HepG2 (cell line): ENCODE measurements around the gene ZFYVE28. TPM values are rescaled to one million over a fixed set of nuclear protein-coding genes. Genes with fewer than 3 reads are reported as not detected.
A peak's percentile ranks its signal among the peaks of the same experiment; 100 is the strongest.

Experiments used
- ARNT ChIP-seq: fragments of 450-650 bp; IDR thresholded peaks from 2 replicates; pipeline ENCODE4 v1.6.1; 2017
- ATF6 ChIP-seq: sonication (generic); formaldehyde crosslinking; conservative IDR thresholded peaks from 2 replicates; pipeline ENCODE4 v1.4.0; 2020; ENCODE audit warnings: missing genetic modification reagents
- HMG20B ChIP-seq: conservative IDR thresholded peaks from 2 replicates; pipeline ENCODE4 v1.6.1; 2016; ENCODE audit warnings: missing genetic modification reagents, missing compliant biosample characterization
- JDP2 ChIP-seq: sonication (generic); formaldehyde crosslinking; IDR thresholded peaks from 2 replicates; pipeline ENCODE4 v1.8.1; 2022; ENCODE audit warnings: missing genetic modification reagents, borderline replicate concordance
- KLF16 ChIP-seq, 2 experiments: sonication (generic) in 1 of 2; formaldehyde crosslinking in 1 of 2; IDR thresholded peaks; 2 replicates each; pipeline versions ENCODE4 v1.6.1 to v1.8.0; 2016 to 2023; ENCODE audit warnings: missing genetic modification reagents in 2 of 2, missing compliant biosample characterization in 1 of 2
- KMT2A ChIP-seq: sonication (generic); formaldehyde crosslinking; IDR thresholded peaks from 2 replicates; pipeline ENCODE4 v1.4.0; 2020; ENCODE audit warnings: missing genetic modification reagents
- SATB2 ChIP-seq: sonication (generic); formaldehyde crosslinking; IDR thresholded peaks from 2 replicates; pipeline ENCODE4 v1.5.0; 2020; ENCODE audit warnings: missing genetic modification reagents
- TAF1 ChIP-seq: sonication (generic); formaldehyde crosslinking; IDR thresholded peaks from 2 replicates; pipeline ENCODE4 v1.4.0; 2020; ENCODE audit warnings: missing genetic modification reagents
- TMF1 ChIP-seq: sonication (generic); formaldehyde crosslinking; IDR thresholded peaks from 2 replicates; pipeline ENCODE4 v1.8.1; 2022; ENCODE audit warnings: low read depth, missing genetic modification reagents
- ZFP36L1 ChIP-seq: sonication (generic); formaldehyde crosslinking; IDR thresholded peaks from 2 replicates; pipeline ENCODE4 v1.8.0; 2022; ENCODE audit warnings: mild to moderate bottlenecking, missing genetic modification reagents, moderate library complexity
- ZNF251 ChIP-seq: sonication (generic); formaldehyde crosslinking; IDR thresholded peaks from 2 replicates; pipeline ENCODE4 v1.9.0; 2021; ENCODE audit warnings: mild to moderate bottlenecking, missing genetic modification reagents
- ZNF30 ChIP-seq: sonication (generic); formaldehyde crosslinking; IDR thresholded peaks from 2 replicates; pipeline ENCODE4 v1.5.0; 2020; ENCODE audit warnings: mild to moderate bottlenecking, missing genetic modification reagents
- ZNF468 ChIP-seq: sonication (generic); formaldehyde crosslinking; IDR thresholded peaks from 2 replicates; pipeline ENCODE4 v1.8.0; 2022; ENCODE audit warnings: mild to moderate bottlenecking, moderate library complexity, missing genetic modification reagents
- ZNF577 ChIP-seq: sonication (generic); formaldehyde crosslinking; IDR thresholded peaks from 2 replicates; pipeline ENCODE4 v1.4.0; 2020; ENCODE audit warnings: mild to moderate bottlenecking, low read depth, missing genetic modification reagents, borderline replicate concordance
- ZNF652 ChIP-seq: IDR thresholded peaks from 2 replicates; pipeline ENCODE4 v1.6.1; 2016; ENCODE audit warnings: low read depth, borderline replicate concordance
- ZNF781 ChIP-seq: sonication (generic); formaldehyde crosslinking; IDR thresholded peaks from 2 replicates; pipeline ENCODE4 v1.5.1; 2020; ENCODE audit warnings: borderline replicate concordance, mild to moderate bottlenecking, missing genetic modification reagents; ENCODE audit errors: not compliant biosample characterization
- polyA plus RNA-seq, 8 experiments: library from polyadenylated mRNA; depleted of rRNA in 3 of 8; stranded (reverse) in 7 of 8; unstranded in 1 of 8; fragments of >200 nt; fragmentation: Illumina TruSeq in 4 of 8; extraction: Trizol in 4 of 8; gene quantifications; 2 replicates each; pipeline versions ENCODE4 v1.2.1 to v1.2.3, GENCODE V29; 2011 to 2016; ENCODE audit warnings: low read depth in 4 of 8, missing spikeins in 1 of 8, mixed read lengths in 1 of 8; ENCODE audit not compliant: insufficient read depth in 1 of 8
- total RNA-seq, 5 experiments: library from RNA; depleted of rRNA; stranded (reverse); fragments of >200 nt; fragmentation: Illumina TruSeq; extraction: Trizol; gene quantifications; 2 replicates each; pipeline ENCODE4 v1.2.3, GENCODE V29; 2016; ENCODE audit warnings: low read depth in 1 of 5
- TF ChIP-seq, protein P1 (sequence below): sonication (generic); formaldehyde crosslinking; IDR thresholded peaks from 2 replicates; pipeline ENCODE4 v1.4.0; 2020; ENCODE audit warnings: missing genetic modification reagents
- TF ChIP-seq, protein P2 (sequence below): sonication (generic); formaldehyde crosslinking; IDR thresholded peaks from 2 replicates; pipeline ENCODE4 v1.9.0; 2021; ENCODE audit warnings: missing genetic modification reagents, mild to moderate bottlenecking, borderline replicate concordance
- TF ChIP-seq, protein P3 (sequence below): sonication (generic); formaldehyde crosslinking; IDR thresholded peaks from 2 replicates; pipeline ENCODE4 v1.8.0; 2022; ENCODE audit warnings: mild to moderate bottlenecking, missing genetic modification reagents, borderline replicate concordance

Gene ZFYVE28
- total and polyA plus RNA-seq, 2 of the 13 experiments (the other 11 are each of a cell fraction or from before 2014, with no cell fraction given): 0.12 to 0.22 TPM

DNA sequence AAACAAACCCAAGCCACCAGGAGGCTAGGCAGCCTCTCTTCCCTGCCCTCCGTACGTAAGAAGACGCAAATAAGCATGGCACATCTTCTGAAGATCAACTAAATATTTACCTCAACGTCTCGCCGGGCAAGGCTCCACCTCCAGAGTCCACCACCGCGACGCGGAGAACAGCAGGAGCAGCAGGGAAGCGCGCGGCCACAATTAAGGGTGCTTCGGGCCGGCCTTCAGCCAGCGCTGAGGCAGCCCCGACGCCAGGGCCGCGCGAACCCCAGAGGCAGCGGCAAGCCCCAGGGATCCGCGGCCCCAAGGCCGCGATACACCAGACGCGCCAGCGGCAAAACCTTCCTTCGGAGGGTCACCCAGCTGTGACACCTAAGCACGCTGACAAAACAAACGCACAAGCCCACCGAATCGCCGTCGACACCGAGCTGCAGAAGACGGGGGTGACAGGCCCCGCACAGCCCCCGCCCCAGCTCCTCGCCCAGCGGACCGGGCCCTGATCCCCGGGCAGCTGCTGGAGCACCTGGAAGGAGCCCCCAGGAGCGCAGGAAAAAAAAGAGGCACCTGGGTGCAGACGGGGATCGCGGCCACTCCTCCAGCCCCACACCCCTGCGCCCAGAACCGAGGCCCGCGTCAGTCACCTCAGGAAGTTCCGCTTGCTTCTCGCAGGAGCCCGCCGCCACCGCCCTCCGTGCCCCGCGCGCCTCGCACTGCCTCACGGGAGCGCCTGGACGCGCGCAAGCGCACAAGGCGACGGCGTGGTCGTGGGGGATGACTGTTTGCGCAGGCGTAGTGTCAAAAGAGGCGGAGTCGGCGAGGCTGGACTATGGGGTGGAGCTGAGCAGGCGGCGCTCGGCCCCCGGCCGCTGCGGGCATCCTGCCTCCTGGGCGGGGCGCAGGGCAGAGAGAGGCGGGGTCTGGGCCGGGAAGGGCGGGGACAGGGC, 176.8 kb downstream of the ZFYVE28 start, which contains the start of the genes HAUS3 and POLN (continued):
- no peak for TF ChIP-seq ZNF468
- no peak for TF ChIP-seq JDP2
- no peak for TF ChIP-seq SATB2
- TF ChIP-seq ARNT: no peak
- TF ChIP-seq KLF16 (CRISPR knock-in tag; IDR thresholded peaks at IDR 0.05): peak; percentile 69 to 72; a peak in 1 of 4 replicates
- TF ChIP-seq HMG20B: no peak
- no peak for TF ChIP-seq ZNF251 (CRISPR knock-in tag)
- TF ChIP-seq, protein P1, sequence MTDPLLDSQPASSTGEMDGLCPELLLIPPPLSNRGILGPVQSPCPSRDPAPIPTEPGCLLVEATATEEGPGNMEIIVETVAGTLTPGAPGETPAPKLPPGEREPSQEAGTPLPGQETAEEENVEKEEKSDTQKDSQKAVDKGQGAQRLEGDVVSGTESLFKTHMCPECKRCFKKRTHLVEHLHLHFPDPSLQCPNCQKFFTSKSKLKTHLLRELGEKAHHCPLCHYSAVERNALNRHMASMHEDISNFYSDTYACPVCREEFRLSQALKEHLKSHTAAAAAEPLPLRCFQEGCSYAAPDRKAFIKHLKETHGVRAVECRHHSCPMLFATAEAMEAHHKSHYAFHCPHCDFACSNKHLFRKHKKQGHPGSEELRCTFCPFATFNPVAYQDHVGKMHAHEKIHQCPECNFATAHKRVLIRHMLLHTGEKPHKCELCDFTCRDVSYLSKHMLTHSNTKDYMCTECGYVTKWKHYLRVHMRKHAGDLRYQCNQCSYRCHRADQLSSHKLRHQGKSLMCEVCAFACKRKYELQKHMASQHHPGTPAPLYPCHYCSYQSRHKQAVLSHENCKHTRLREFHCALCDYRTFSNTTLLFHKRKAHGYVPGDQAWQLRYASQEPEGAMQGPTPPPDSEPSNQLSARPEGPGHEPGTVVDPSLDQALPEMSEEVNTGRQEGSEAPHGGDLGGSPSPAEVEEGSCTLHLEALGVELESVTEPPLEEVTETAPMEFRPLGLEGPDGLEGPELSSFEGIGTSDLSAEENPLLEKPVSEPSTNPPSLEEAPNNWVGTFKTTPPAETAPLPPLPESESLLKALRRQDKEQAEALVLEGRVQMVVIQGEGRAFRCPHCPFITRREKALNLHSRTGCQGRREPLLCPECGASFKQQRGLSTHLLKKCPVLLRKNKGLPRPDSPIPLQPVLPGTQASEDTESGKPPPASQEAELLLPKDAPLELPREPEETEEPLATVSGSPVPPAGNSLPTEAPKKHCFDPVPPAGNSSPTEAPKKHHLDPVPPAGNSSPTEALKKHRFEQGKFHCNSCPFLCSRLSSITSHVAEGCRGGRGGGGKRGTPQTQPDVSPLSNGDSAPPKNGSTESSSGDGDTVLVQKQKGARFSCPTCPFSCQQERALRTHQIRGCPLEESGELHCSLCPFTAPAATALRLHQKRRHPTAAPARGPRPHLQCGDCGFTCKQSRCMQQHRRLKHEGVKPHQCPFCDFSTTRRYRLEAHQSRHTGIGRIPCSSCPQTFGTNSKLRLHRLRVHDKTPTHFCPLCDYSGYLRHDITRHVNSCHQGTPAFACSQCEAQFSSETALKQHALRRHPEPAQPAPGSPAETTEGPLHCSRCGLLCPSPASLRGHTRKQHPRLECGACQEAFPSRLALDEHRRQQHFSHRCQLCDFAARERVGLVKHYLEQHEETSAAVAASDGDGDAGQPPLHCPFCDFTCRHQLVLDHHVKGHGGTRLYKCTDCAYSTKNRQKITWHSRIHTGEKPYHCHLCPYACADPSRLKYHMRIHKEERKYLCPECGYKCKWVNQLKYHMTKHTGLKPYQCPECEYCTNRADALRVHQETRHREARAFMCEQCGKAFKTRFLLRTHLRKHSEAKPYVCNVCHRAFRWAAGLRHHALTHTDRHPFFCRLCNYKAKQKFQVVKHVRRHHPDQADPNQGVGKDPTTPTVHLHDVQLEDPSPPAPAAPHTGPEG (CRISPR knock-in tag): 0 out of 2 replicates have a peak, but pooled peaks have one; percentile 25
- peak; percentile 71 for TF ChIP-seq TAF1 (CRISPR knock-in tag)
- no peak for TF ChIP-seq ATF6 (CRISPR knock-in tag)
- no peak for TF ChIP-seq ZNF577 (CRISPR knock-in tag)
- no peak for TF ChIP-seq ZNF652 (CRISPR knock-in tag)
- TF ChIP-seq ZNF781 (CRISPR knock-in tag): no peak
- TF ChIP-seq KMT2A (CRISPR knock-in tag): peak; percentile 86
- TF ChIP-seq, protein P2, sequence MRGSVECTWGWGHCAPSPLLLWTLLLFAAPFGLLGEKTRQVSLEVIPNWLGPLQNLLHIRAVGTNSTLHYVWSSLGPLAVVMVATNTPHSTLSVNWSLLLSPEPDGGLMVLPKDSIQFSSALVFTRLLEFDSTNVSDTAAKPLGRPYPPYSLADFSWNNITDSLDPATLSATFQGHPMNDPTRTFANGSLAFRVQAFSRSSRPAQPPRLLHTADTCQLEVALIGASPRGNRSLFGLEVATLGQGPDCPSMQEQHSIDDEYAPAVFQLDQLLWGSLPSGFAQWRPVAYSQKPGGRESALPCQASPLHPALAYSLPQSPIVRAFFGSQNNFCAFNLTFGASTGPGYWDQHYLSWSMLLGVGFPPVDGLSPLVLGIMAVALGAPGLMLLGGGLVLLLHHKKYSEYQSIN (CRISPR knock-in tag): no peak
- TF ChIP-seq ZFP36L1: no peak
- TF ChIP-seq ZNF30 (CRISPR knock-in tag): no peak
- TF ChIP-seq, protein P3, sequence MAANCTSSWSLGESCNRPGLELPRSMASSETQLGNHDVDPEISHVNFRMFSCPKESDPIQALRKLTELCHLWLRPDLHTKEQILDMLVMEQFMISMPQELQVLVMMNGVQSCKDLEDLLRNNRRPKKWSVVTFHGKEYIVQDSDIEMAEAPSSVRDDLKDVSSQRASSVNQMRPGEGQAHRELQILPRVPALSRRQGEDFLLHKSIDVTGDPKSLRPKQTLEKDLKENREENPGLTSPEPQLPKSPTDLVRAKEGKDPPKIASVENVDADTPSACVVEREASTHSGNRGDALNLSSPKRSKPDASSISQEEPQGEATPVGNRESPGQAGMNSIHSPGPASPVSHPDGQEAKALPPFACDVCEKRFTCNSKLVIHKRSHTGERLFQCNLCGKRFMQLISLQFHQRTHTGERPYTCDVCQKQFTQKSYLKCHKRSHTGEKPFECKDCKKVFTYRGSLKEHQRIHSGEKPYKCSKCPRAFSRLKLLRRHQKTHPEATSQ (CRISPR knock-in tag): no peak
- TF ChIP-seq TMF1: no peak; the same call in 1 of the 2 replicates
